Activated gamma-delta T cell treated with Interleukin-2 at 50 U/mL for 16 hours (primary cell): ENCODE data around the gene SELENOH.

Source experiments
- DNase-seq: peaks from one replicate; pipeline ENCODE4 v3.0.0-alpha.2; 2020

The SELENOH gene

DNA sequence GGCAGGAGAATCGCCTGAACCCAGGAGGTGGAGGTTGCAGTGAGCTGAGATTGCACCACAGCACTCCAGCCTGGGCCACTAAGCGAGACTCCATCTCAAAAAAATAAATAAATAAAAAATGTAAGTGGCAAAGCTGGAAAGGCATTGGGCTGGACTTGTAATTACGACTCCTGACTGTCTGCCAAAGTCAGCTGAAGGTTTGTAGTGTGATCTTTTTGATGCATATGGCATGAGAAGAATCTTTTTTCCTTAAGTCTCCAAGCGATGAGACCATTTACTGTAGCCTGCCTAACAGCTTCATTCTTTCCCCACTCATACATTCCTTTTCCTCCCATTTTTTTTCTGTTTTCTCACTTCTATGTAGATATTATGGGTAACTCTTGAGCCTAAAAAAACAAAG is 45.1 kb downstream of the SELENOH start:
- DNase-seq = no peak

DNA sequence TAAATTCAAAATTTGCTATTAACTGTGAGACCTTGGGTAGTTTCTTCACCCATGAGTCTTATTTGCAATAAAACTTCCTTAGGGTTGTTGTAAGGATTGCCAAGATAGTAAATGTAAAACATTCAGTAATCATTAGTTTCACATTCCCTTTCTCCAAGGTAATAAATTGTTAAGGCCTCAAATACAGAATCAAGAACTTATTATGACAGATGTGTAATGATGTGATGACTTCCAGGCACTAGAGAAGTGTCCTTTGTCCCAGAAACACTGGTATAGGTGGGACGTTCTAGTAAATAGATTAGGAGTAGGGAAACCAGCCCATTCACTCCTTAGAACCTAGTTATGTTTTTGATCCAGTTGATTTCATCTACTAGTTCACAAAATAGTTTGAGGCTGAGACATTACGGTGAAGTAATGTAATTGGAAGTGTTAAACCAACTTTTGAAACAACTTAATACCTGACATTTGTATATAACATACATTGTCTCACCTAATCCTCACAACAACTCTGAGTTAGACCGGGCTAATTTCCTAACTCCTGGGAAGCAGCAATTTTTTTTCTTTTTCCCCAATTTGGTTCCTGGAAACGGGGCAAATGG is 45.8 kb downstream of the SELENOH start:
- no peak for DNase-seq

DNA sequence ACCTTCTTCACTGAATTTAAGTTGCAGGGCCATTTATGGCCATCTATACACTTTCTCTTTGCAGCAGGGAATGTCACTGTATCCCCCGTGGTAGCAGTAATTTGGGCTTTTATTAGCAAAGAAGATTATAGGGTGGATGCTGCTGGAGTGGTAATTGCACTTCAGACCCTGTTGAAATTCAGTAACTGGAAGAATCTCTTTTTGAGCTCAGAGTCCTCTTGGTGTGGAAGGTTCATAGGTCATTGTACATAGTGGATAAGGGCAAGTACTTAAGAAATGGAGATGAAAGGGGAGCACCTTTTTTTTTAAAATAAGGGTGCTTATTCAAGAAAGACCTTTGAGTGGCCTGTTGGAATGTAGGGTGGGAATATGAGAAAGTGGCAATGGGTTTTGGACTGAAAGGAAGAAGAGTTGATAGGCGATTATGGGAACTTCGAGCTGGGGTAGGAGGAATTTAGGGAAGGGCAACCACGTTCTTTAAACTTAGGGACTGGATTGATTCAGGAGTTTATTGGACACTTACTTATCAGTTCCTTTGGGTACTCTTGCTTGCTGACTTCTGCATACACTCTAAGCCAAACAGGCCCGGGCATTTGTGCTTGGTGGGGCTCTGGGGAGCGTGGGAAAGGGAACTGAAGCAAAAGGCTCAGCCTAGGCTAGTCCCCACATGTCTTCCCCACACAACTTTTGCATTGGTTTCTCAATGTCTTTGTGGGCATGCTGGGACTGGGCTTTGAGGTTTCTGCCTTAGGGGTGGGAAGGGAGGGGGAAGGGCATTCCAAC is 46.8 kb downstream of the SELENOH start:
- DNase-seq = no peak

DNA sequence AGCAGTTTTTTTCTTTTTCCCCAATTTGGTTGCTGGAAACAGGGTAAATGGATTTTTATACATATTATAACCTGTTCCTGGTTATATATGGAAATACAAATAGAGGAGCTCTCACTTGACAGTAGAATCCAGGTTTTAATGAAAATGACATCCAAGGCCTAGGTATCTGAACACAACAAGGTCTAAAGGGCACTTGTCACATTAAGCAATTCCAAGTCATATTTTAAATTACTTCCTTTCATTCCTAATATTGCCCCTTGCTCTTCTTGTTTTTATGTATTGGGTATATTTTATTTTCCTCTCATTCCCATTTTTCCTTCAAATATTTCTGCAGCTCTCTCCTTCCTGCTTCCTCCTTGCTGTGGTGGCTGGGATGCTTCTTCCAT is 47.4 kb downstream of the SELENOH start:
- DNase-seq = no peak

DNA sequence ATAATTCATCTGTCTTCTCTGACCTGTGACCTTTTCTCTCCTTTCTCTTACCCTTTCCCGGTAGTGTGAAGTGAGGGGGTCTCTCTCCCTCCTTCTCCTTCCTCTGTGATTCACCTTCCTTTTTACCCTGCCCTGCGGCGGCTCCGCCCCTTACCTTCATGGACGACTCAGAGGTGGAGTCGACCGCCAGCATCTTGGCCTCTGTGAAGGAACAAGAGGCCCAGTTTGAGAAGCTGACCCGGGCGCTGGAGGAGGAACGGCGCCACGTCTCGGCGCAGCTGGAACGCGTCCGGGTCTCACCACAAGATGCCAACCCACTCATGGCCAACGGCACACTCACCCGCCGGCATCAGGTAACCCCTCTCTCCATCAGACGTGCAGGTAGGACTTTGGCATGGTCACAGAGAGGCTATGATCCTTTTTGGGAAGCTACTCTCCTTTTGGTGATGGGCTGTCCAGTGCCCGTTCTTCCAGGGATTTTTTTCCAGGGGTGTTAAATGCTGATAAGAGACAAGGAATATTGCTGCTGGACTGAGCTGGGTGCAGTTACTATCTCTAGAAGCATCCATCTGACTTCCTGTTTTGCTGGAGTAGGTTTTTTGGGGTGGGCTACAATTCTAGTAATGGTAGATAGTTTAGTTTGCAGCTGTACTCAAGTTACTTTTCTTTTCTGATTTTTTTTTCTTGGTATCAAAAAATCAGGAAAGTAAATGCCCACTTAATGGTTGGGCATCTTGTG is 50.2 kb downstream of the SELENOH start:
- DNase-seq = no peak

DNA sequence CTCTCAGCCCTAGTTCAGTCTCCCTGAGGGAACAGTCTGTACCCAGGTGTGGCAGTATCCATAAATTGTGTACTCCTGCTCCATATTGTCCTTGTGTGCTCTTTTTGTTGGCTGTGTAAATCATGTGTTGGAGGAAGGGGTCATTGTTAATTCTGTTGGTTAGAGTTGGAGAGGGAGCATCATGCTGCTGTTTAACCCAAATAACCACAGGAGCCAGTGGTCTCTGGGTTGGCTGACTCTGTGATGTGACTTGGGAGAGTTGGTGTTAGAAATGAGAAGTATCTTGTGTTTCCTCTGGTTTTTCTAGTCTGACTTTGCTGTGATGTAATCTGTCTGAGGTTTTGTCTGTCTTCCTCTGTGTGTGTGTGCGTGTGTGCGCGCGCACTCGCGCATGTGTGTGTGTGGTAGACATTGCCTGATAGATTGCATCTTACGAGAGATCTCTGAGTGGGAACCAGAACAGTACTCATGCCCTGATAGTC is 50.8 kb downstream of the SELENOH start:
- DNase-seq = peak; percentile 82

DNA sequence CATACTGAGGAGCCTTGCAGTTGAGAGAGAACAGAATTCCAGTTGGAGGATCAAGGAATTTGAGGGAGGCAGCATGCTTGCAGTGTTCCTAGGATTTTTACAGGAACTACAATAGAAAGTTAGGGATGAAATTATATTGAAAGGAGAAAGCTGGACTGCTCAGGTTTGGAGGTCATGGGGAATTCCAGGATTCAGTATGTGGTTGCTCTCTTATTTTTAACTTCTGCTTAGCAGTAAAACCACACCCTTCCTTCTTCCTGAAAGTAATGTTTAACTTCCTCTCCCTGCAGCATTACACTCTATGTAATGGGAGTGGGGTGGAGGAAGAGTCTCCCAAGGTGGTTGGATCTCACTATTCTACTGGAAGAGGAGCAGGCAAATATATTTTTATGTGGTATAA is 51.6 kb downstream of the SELENOH start:
- DNase-seq = no peak
